Fibroblast of lung (primary cell): Measurements from ENCODE around the gene DNAJC11. TPM values are rescaled to one million over a fixed set of nuclear protein-coding genes. Genes with fewer than 3 reads are reported as not detected.

Source experiments
- DNase-seq, 2 donors: peaks; one replicate each; pipeline versions ENCODE4 v3.0.0 to v3.0.0-alpha.2; 2010; ENCODE audit warnings: low read depth in 2 of 2
- H2AFZ ChIP-seq: 2 replicates; pipeline ENCODE4 v1.5.1; 2012; ENCODE audit warnings: low read length, control low read depth, inconsistent platforms
- H3K27ac ChIP-seq: 2 replicates; pipeline ENCODE4 v1.5.1; 2011; ENCODE audit warnings: low read length, control low read depth; ENCODE audit not compliant: insufficient read depth
- H3K27me3 ChIP-seq: 2 replicates; pipeline ENCODE4 v1.5.1; 2011; ENCODE audit warnings: mild to moderate bottlenecking, low read length; ENCODE audit not compliant: control insufficient read depth, insufficient read depth
- H3K36me3 ChIP-seq: 2 replicates; pipeline ENCODE4 v1.5.1; 2011; ENCODE audit warnings: low read length; ENCODE audit not compliant: control insufficient read depth, insufficient read depth
- H3K4me1 ChIP-seq: 2 replicates; pipeline ENCODE4 v1.5.1; 2011; ENCODE audit warnings: low read length; ENCODE audit not compliant: control insufficient read depth, insufficient read depth; ENCODE audit errors: extremely low read depth
- H3K4me2 ChIP-seq: 2 replicates; pipeline ENCODE4 v1.5.1; 2011; ENCODE audit warnings: low read length, control low read depth; ENCODE audit not compliant: insufficient read depth; ENCODE audit errors: extremely low read depth
- H3K4me3 ChIP-seq, 4 experiments: fragments of 200-600 bp in 1 of 4; sonication (generic) in 1 of 4; replicated peaks in 1 of 4; 2 replicates each; pipeline ENCODE4 v1.5.1; 2011 to 2016; ENCODE audit warnings: low read length in 4 of 4, low read depth in 3 of 4, mild to moderate bottlenecking in 3 of 4, control low read depth in 2 of 4, inconsistent platforms in 1 of 4, mixed read lengths in 1 of 4; ENCODE audit not compliant: insufficient read depth in 1 of 4; ENCODE audit errors: control extremely low read depth in 1 of 4
- H3K79me2 ChIP-seq: 2 replicates; pipeline ENCODE4 v1.5.1; 2012; ENCODE audit warnings: mild to moderate bottlenecking, low read length, inconsistent platforms; ENCODE audit not compliant: control insufficient read depth, insufficient read depth
- H3K9ac ChIP-seq: 2 replicates; pipeline ENCODE4 v1.5.1; 2011; ENCODE audit warnings: mild to moderate bottlenecking, low read length, control low read depth; ENCODE audit not compliant: insufficient read depth
- H3K9me3 ChIP-seq: 2 replicates; pipeline ENCODE4 v1.5.1; 2012; ENCODE audit warnings: low read depth, low read length; ENCODE audit not compliant: control insufficient read depth, insufficient read depth
- H4K20me1 ChIP-seq: 2 replicates; pipeline ENCODE4 v1.5.1; 2011; ENCODE audit warnings: low read length; ENCODE audit not compliant: control insufficient read depth, insufficient read depth; ENCODE audit errors: extremely low read depth
- CTCF ChIP-seq, 2 donors: IDR thresholded peaks in 1 of 2; conservative IDR thresholded peaks in 1 of 2; 1 replicate in 1 of 2; 2 replicates in 1 of 2; pipeline ENCODE4 v1.5.1; 2011 to 2012; ENCODE audit warnings: low read length in 2 of 2, control low read depth in 1 of 2, inconsistent platforms in 1 of 2, low read depth in 1 of 2, mild to moderate bottlenecking in 1 of 2
- EZH2 ChIP-seq: IDR thresholded peaks from 2 replicates; pipeline ENCODE4 v1.5.1; 2012; ENCODE audit warnings: low read length, control low read depth, mild to moderate bottlenecking; ENCODE audit errors: missing control alignments
- polyA plus RNA-seq, 2 donors: library from polyadenylated mRNA; depleted of rRNA in 1 of 2; stranded (reverse) in 1 of 2; unstranded in 1 of 2; fragments of >200 nt; gene quantifications; 2 replicates each; pipeline ENCODE4 v1.2.1, GENCODE V29; 2011 to 2012; ENCODE audit warnings: missing spikeins in 1 of 2
- total RNA-seq: library from RNA; depleted of rRNA; stranded (reverse); fragments of >200 nt; gene quantifications from 2 replicates; pipeline ENCODE4 v1.2.1, GENCODE V29; 2014

DNAJC11 gene
- total and polyA plus RNA-seq, 2 donors (not counting 1 experiment from before 2014, with no cell fraction given) = 31.8 to 35.2 TPM

- Histone ChIP-seq H3K9me3 (no peaks in the 10 kb centered on the region), H4K20me1 (no peaks in the 10 kb centered on the region), H3K9ac (no peak overlapping the region), H3K36me3 (peaks cover 42% of the 10 kb centered on the region), H3K4me3 (no peak overlapping the region), H3K27me3 (no peaks in the 10 kb centered on the region), H3K27ac (no peak overlapping the region), H2AFZ (no peak overlapping the region), H3K4me2 (no peak overlapping the region), H3K79me2 (peaks cover 66% of the 10 kb centered on the region), H3K4me1 (no peaks in the 10 kb centered on the region)
- no peak for DNase-seq
- no peak for TF ChIP-seq EZH2
- TF ChIP-seq CTCF (conservative IDR thresholded peaks at IDR 0.05 in 1 of 2, IDR thresholded peaks at IDR 0.05 in 1 of 2; ENCODE audit: low read depth in 1 of 2, low read length in 2 of 2) = no peak
Observed at GRCh38 chr1:6596351-6596750, 105.3 kb downstream of the DNAJC11 start.

GRCh38 chr1:6594977-6595740 lies 106.5 kb downstream of the DNAJC11 start:
- Histone ChIP-seq H3K4me1 (no peaks in the 10 kb centered on the region), H3K36me3 (peaks cover 42% of the 10 kb centered on the region), H3K9ac (no peak overlapping the region), H3K4me2 (no peak overlapping the region), H3K27me3 (no peaks in the 10 kb centered on the region), H3K9me3 (no peaks in the 10 kb centered on the region), H3K79me2 (peaks cover 55% of the 10 kb centered on the region), H3K27ac (no peak overlapping the region), H3K4me3 (no peak overlapping the region), H4K20me1 (no peaks in the 10 kb centered on the region), H2AFZ (no peak overlapping the region)
- TF ChIP-seq EZH2 = no peak
- no peak for TF ChIP-seq CTCF (conservative IDR thresholded peaks at IDR 0.05 in 1 of 2, IDR thresholded peaks at IDR 0.05 in 1 of 2; ENCODE audit: low read depth in 1 of 2, low read length in 2 of 2)
- no peak for DNase-seq

- Histone ChIP-seq H3K27ac (no peak overlapping the region), H3K9ac (no peak overlapping the region), H3K4me2 (no peak overlapping the region), H3K4me3 (no peak overlapping the region), H2AFZ (no peak overlapping the region), H3K36me3 (peaks cover 35% of the 10 kb centered on the region), H3K9me3 (no peaks in the 10 kb centered on the region), H4K20me1 (no peaks in the 10 kb centered on the region), H3K27me3 (no peaks in the 10 kb centered on the region), H3K4me1 (no peaks in the 10 kb centered on the region), H3K79me2 (peaks cover 42% of the 10 kb centered on the region)
- TF ChIP-seq CTCF (conservative IDR thresholded peaks at IDR 0.05 in 1 of 2, IDR thresholded peaks at IDR 0.05 in 1 of 2; ENCODE audit: low read depth in 1 of 2, low read length in 2 of 2) (no peak), EZH2 (no peak)
- DNase-seq = no peak
Observed at GRCh38 chr1:6593810-6594209, 107.8 kb downstream of the DNAJC11 start.
